GM23338 (cell line): ENCODE measurements around the gene SERTAD3.

Experiments used
- CREB1 ChIP-seq: fragments of 250-450 bp; sonication (Bioruptor Pico); IDR thresholded peaks from 2 replicates; pipeline ENCODE4 v1.5.0; 2020; ENCODE audit warnings: low read depth, mild to moderate bottlenecking, moderate library complexity
- ETS1 ChIP-seq: IDR thresholded peaks from 2 replicates; pipeline ENCODE4 v1.6.1; 2016; ENCODE audit warnings: antibody characterized with exemption
- EZH2 ChIP-seq: fragments of 200-600 bp; sonication (generic); IDR thresholded peaks from one replicate; pipeline ENCODE4 v1.8.0; 2017; ENCODE audit warnings: antibody characterized with exemption, mild to moderate bottlenecking, low read depth; ENCODE audit not compliant: unreplicated experiment
- JUNB ChIP-seq: IDR thresholded peaks from one replicate; pipeline ENCODE4 v1.6.1; 2016; ENCODE audit warnings: antibody characterized with exemption; ENCODE audit not compliant: unreplicated experiment
- NANOG ChIP-seq: IDR thresholded peaks from 2 replicates; pipeline ENCODE4 v1.6.1; 2016; ENCODE audit warnings: antibody characterized with exemption, borderline replicate concordance
- POLR2AphosphoS5 ChIP-seq: IDR thresholded peaks from 2 replicates; pipeline ENCODE4 v1.6.1; 2016; ENCODE audit warnings: antibody characterized with exemption, low read depth
- TF ChIP-seq, protein P1 (sequence below), 2 experiments: fragments of 200-600 bp in 1 of 2; sonication (generic) in 1 of 2; conservative IDR thresholded peaks; 2 replicates each; pipeline versions ENCODE4 v1.5.1 to v1.6.1; 2016 to 2017; ENCODE audit warnings: antibody characterized with exemption in 2 of 2, low read depth in 2 of 2, mild to moderate bottlenecking in 2 of 2, moderate library complexity in 1 of 2

DNA sequence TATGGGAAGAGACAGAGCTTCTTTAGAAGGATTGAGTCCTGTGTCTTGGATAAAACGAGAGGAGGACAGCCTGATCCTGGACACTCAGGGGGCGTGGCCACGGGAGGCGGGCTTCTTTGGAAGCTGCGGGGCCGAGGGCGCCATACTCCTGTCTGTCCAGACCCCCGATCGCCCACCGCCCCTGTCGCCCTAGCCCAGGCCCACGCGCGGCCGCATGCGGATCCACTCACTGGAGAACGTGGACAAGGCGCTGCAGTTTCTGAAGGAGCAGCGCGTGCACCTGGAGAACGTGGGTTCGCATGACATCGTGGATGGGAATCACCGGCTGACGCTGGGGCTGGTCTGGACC is 45.7 kb upstream of the SERTAD3 start:
- TF ChIP-seq, protein P1, sequence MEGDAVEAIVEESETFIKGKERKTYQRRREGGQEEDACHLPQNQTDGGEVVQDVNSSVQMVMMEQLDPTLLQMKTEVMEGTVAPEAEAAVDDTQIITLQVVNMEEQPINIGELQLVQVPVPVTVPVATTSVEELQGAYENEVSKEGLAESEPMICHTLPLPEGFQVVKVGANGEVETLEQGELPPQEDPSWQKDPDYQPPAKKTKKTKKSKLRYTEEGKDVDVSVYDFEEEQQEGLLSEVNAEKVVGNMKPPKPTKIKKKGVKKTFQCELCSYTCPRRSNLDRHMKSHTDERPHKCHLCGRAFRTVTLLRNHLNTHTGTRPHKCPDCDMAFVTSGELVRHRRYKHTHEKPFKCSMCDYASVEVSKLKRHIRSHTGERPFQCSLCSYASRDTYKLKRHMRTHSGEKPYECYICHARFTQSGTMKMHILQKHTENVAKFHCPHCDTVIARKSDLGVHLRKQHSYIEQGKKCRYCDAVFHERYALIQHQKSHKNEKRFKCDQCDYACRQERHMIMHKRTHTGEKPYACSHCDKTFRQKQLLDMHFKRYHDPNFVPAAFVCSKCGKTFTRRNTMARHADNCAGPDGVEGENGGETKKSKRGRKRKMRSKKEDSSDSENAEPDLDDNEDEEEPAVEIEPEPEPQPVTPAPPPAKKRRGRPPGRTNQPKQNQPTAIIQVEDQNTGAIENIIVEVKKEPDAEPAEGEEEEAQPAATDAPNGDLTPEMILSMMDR (conservative IDR thresholded peaks at IDR 0.05; ENCODE audit: low read depth in 2 of 2): no peak
- TF ChIP-seq EZH2: no peak
- TF ChIP-seq CREB1 (CRISPR knock-in tag): no peak
- no peak for TF ChIP-seq ETS1
- TF ChIP-seq JUNB: no peak
- TF ChIP-seq NANOG: no peak
- TF ChIP-seq POLR2AphosphoS5: no peak
